ENCODE data around the gene C16orf96. TPM values are rescaled to one million over a fixed set of nuclear protein-coding genes. Genes with fewer than 3 reads are reported as not detected.
A peak's percentile ranks its signal among the peaks of the same experiment; 100 is the strongest.

C16orf96 gene
- polyA plus RNA-seq, 2 of the 4 experiments (the other 2 are of a cell fraction), result 0.01 to 0.03 TPM

DNA sequence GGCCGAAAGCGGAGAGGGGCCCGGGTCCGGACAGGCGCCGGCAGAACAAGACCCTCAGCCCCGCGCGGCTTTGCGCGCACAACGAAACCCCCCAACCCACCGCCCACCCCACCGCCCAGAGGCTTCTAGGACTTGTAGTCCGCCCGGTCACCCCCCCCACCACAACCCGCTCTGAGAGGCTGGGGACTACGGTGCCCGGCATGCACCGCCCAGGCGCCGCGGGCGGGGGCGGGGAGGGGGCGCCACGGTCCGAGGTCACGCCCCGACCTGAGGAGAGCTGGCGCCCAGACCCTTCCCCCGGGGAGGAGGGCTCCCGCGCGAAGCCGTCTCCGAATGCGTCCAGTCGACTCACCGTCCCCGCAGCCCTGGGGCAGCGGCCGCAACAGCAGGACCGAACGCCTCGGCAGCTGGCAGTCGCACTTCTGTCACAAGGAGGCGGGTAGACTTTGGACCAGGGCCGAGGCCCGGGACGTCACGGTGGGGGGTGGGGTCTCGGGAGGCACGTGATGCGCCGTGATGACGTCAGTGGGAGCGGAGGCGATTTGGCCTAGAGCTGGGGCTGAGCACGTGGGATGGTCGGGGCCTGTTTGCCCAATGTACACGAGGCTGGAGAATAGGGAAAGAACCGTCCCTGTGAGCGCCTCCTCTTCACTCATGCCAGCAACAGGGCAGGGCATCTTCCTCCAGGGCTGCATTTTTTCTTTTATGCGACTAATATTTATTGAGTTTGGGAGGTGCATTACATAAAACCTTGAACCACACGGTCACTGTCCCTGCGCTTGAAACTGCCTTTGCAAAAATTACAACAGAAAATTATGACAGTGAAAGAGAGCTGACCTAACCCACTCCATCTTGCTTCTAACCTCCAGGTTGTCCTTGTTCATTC lies 17.5 kb upstream of the C16orf96 start, which contains the start of gene CDIP1:
Gene CDIP1, minus strand, starts transcription at position 424 of the 886 bp plus-strand sequence. CDS start 24,643 bp downstream, outside the sequence.
- ATAC-seq (peak; percentile 85 to 87), FAIRE-seq (peak; percentile 28), DNase-seq (ENCODE audit: low read depth in 1 of 2, low spot score in 1 of 2) (peak; percentile 88 to 96)
- peaks cover 5% of the 10 kb centered on the region; the same call in 1 of the 3 replicates for H3K4me1 ChIP-seq
- H3K4me3 ChIP-seq, result peak within 1 kb of the TSS; percentile 51
- CTCF ChIA-PET, result interaction anchor here (1.5 to 20.0 kb wide), 4 partner anchors 11 to 85 kb away, joined by 5 to 301 read pairs (median 17); no protein-coding TSS in a partner anchor
- H3K4me2 ChIP-seq, result peak within 1 kb of the TSS; percentile 89
- WGBS (ENCODE audit: missing lambda C conversion rate), result 17% methylated on average over 24 of the region's 67 CpGs
- peak within 1 kb of the TSS; percentile 48 to 91 for H3K27ac ChIP-seq
- POLR2A ChIA-PET, result interaction anchor here (0.6 to 1.1 kb wide), 2 partner anchors 10 to 153 kb away, joined by 3 to 4 read pairs; no protein-coding TSS in a partner anchor
- H3K9me3 ChIP-seq, result peaks cover 17% of the 10 kb centered on the region
- TF ChIP-seq, protein P1, sequence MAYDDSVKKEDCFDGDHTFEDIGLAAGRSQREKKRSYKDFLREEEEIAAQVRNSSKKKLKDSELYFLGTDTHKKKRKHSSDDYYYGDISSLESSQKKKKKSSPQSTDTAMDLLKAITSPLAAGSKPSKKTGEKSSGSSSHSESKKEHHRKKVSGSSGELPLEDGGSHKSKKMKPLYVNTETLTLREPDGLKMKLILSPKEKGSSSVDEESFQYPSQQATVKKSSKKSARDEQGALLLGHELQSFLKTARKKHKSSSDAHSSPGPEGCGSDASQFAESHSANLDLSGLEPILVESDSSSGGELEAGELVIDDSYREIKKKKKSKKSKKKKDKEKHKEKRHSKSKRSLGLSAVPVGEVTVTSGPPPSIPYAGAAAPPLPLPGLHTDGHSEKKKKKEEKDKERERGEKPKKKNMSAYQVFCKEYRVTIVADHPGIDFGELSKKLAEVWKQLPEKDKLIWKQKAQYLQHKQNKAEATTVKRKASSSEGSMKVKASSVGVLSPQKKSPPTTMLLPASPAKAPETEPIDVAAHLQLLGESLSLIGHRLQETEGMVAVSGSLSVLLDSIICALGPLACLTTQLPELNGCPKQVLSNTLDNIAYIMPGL (CRISPR knock-in tag; IDR thresholded peaks at IDR 0.05; ENCODE audit: borderline replicate concordance), result peak; percentile 52; the same call in 1 of the 2 replicates
- TF ChIP-seq HOXB5 (CRISPR knock-in tag; IDR thresholded peaks at IDR 0.05) (peak; percentile 97), FOXS1 (CRISPR knock-in tag; IDR thresholded peaks at IDR 0.05) (peak; percentile 83), MYC (IDR thresholded peaks at IDR 0.05; ENCODE audit: borderline replicate concordance, low read length) (peak; percentile 96; the same call in 1 of the 2 replicates), SMC3 (IDR thresholded peaks at IDR 0.05) (no peak), CEBPB (IDR thresholded peaks at IDR 0.05) (no peak), POLR2AphosphoS2 (conservative IDR thresholded peaks at IDR 0.05; ENCODE audit: low read length) (no peak), TFCP2L1 (CRISPR knock-in tag; IDR thresholded peaks at IDR 0.05) (peak; percentile 78; the same call in 1 of the 2 replicates), HOXB13 (CRISPR knock-in tag; IDR thresholded peaks at IDR 0.05; ENCODE audit: low read depth) (peak; percentile 97), ZNF302 (CRISPR knock-in tag; IDR thresholded peaks at IDR 0.05) (0 out of 2 replicates have a peak, but pooled peaks have one; percentile 67), NPAS2 (CRISPR knock-in tag; IDR thresholded peaks at IDR 0.05; ENCODE audit: borderline replicate concordance) (peak; percentile 79), RNF2 (IDR thresholded peaks at IDR 0.05; ENCODE audit: borderline replicate concordance, low read depth) (peak; percentile 98), GATA3 (IDR thresholded peaks at IDR 0.05; ENCODE audit: borderline replicate concordance) (no peak), FOSL2 (IDR thresholded peaks at IDR 0.05) (no peak), FOSL2 (CRISPR knock-in tag; IDR thresholded peaks at IDR 0.05) (peak; percentile 75; the same call in 1 of the 2 replicates), POLR2A (IDR thresholded peaks at IDR 0.05; ENCODE audit: low read length) (peak; percentile 31; the same call in 1 of the 2 replicates), CHD2 (IDR thresholded peaks at IDR 0.05; ENCODE audit: low read length, partially characterized antibody) (peak; percentile 15), HDAC2 (IDR thresholded peaks at IDR 0.05) (peak; percentile 87; the same call in 1 of the 2 replicates), TP53 (CRISPR knock-in tag; IDR thresholded peaks at IDR 0.05) (peak; percentile 90; the same call in 1 of the 2 replicates), MAZ (IDR thresholded peaks at IDR 0.05; ENCODE audit: borderline replicate concordance, low read depth, low read length) (no peak), KDM5A (IDR thresholded peaks at IDR 0.05) (no peak), HOXA7 (CRISPR knock-in tag; IDR thresholded peaks at IDR 0.05) (peak; percentile 86), PHF8 (IDR thresholded peaks at IDR 0.05; ENCODE audit: borderline replicate concordance, low read depth) (peak; percentile 55; the same call in 1 of the 2 replicates), RARB (CRISPR knock-in tag; IDR thresholded peaks at IDR 0.05) (peak; percentile 69), ZSCAN20 (CRISPR knock-in tag; IDR thresholded peaks at IDR 0.05) (peak; percentile 88; the same call in 1 of the 2 replicates), RFX5 (IDR thresholded peaks at IDR 0.05) (peak; percentile 42; the same call in 1 of the 2 replicates)
- TF ChIP-seq, protein P2, sequence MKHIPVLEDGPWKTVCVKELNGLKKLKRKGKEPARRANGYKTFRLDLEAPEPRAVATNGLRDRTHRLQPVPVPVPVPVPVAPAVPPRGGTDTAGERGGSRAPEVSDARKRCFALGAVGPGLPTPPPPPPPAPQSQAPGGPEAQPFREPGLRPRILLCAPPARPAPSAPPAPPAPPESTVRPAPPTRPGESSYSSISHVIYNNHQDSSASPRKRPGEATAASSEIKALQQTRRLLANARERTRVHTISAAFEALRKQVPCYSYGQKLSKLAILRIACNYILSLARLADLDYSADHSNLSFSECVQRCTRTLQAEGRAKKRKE (CRISPR knock-in tag; IDR thresholded peaks at IDR 0.05; ENCODE audit: low read depth), result peak; percentile 95
- TF ChIP-seq, protein P3, sequence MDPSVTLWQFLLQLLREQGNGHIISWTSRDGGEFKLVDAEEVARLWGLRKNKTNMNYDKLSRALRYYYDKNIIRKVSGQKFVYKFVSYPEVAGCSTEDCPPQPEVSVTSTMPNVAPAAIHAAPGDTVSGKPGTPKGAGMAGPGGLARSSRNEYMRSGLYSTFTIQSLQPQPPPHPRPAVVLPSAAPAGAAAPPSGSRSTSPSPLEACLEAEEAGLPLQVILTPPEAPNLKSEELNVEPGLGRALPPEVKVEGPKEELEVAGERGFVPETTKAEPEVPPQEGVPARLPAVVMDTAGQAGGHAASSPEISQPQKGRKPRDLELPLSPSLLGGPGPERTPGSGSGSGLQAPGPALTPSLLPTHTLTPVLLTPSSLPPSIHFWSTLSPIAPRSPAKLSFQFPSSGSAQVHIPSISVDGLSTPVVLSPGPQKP (IDR thresholded peaks at IDR 0.05; ENCODE audit: low read depth, low read length), result no peak
- TF ChIP-seq, protein P4, sequence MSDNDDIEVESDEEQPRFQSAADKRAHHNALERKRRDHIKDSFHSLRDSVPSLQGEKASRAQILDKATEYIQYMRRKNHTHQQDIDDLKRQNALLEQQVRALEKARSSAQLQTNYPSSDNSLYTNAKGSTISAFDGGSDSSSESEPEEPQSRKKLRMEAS (IDR thresholded peaks at IDR 0.05), result peak; percentile 100
- TF ChIP-seq, protein P5, sequence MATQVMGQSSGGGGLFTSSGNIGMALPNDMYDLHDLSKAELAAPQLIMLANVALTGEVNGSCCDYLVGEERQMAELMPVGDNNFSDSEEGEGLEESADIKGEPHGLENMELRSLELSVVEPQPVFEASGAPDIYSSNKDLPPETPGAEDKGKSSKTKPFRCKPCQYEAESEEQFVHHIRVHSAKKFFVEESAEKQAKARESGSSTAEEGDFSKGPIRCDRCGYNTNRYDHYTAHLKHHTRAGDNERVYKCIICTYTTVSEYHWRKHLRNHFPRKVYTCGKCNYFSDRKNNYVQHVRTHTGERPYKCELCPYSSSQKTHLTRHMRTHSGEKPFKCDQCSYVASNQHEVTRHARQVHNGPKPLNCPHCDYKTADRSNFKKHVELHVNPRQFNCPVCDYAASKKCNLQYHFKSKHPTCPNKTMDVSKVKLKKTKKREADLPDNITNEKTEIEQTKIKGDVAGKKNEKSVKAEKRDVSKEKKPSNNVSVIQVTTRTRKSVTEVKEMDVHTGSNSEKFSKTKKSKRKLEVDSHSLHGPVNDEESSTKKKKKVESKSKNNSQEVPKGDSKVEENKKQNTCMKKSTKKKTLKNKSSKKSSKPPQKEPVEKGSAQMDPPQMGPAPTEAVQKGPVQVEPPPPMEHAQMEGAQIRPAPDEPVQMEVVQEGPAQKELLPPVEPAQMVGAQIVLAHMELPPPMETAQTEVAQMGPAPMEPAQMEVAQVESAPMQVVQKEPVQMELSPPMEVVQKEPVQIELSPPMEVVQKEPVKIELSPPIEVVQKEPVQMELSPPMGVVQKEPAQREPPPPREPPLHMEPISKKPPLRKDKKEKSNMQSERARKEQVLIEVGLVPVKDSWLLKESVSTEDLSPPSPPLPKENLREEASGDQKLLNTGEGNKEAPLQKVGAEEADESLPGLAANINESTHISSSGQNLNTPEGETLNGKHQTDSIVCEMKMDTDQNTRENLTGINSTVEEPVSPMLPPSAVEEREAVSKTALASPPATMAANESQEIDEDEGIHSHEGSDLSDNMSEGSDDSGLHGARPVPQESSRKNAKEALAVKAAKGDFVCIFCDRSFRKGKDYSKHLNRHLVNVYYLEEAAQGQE (IDR thresholded peaks at IDR 0.05), result no peak
- TF ChIP-seq, protein P6, sequence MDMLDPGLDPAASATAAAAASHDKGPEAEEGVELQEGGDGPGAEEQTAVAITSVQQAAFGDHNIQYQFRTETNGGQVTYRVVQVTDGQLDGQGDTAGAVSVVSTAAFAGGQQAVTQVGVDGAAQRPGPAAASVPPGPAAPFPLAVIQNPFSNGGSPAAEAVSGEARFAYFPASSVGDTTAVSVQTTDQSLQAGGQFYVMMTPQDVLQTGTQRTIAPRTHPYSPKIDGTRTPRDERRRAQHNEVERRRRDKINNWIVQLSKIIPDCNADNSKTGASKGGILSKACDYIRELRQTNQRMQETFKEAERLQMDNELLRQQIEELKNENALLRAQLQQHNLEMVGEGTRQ (IDR thresholded peaks at IDR 0.05), result peak; percentile 98

All from A549 (cell line).